ENCODE data around the gene SYNE1.

The SYNE1 gene

GRCh38 chr6:152123076-152123475 is 514.1 kb downstream of the SYNE1 start:
- DNase-seq, result no peak

DNA sequence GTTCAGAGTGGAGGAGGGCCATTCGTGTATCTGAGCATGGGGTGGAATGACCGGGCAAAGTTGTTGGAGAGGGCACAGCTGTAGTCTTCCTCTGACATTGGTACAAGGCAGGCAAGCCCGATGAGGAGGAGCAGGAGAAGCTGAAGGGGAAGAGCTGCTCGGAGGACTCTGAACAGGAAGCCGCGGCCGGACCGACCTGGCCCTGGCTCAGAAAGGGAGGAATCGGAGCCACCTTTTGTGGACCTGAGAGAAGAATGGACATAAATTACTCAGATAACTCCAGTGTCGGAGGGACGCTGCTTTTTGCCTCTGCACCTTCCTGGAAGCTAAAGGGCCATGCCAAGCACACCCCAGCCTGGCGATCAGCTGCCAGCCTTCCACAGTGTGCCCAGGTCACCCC is 514.7 kb downstream of the SYNE1 start:
- no peak for DNase-seq

GRCh38 chr6:152121910-152122309 is 515.3 kb downstream of the SYNE1 start:
- no peak for DNase-seq

DNA sequence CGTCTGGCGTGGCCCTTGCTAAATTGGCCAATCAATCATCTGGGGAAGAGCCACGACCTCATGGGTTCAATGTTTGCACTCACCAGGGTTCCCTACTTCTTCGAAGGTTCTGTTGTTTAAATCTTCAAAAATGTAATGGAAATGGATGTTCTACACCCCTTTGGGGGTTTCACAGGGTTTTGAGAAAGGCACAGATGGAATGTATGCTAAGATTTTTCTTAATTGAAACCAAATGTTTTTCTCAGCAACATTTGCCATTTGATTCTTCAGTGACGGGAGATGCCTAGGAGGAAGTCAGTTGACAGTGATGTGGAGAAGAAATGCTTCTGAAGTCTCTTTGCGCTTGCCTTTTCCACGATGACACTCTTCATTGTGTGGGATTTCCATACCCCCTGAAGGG is 517.3 kb downstream of the SYNE1 start:
- no peak for DNase-seq

- no peak for DNase-seq
Observed at GRCh38 chr6:152118678-152119077, 518.5 kb downstream of the SYNE1 start.

- no peak for DNase-seq
Observed at GRCh38 chr6:152118224-152118623, 518.9 kb downstream of the SYNE1 start.

DNA sequence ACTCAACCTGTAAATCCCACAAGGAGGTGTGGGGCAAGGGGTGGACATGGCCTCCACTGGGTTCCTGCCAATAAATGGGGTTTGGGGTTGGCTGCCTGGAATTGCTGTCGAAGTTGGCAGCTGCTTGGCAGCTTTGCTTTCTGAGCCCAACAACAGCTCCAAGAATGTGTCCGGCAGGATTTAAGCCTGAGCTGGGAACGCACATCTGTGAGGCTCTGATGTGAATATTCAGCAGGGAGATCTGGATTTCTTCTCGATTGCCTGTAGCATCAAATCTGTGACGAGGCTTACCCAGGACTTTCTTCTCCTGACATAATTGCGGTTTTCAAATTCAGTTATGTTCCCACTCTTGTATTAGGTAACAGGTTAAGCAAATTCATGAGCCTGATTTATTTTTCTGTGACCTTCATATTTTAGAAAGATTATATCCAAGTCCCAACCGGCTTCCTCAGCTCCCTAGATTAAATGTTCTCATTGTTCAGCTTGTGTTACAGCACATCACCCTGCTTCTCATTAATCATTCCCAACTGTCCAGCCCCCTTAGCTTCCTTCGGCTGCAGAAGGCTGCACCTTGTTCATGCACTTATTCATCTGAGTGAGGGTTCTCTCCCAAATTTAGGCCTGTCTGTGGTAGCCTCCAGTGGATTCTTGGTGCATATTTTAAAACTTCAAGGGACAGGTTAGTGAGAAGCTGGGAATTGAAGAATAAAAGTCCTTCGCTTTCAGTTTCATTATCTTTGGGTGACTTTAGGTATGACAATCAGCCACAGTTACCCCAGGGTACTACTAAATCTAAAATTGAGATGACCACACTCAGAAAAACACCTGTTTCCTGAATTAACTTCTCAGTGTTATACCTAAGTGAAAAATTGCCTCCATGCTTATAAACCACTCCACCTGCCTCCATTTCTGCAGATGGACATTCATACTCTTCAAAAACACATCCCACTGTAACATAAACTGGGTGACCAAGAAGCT is 519.7 kb downstream of the SYNE1 start:
- DNase-seq, result peak; percentile 16

DNA sequence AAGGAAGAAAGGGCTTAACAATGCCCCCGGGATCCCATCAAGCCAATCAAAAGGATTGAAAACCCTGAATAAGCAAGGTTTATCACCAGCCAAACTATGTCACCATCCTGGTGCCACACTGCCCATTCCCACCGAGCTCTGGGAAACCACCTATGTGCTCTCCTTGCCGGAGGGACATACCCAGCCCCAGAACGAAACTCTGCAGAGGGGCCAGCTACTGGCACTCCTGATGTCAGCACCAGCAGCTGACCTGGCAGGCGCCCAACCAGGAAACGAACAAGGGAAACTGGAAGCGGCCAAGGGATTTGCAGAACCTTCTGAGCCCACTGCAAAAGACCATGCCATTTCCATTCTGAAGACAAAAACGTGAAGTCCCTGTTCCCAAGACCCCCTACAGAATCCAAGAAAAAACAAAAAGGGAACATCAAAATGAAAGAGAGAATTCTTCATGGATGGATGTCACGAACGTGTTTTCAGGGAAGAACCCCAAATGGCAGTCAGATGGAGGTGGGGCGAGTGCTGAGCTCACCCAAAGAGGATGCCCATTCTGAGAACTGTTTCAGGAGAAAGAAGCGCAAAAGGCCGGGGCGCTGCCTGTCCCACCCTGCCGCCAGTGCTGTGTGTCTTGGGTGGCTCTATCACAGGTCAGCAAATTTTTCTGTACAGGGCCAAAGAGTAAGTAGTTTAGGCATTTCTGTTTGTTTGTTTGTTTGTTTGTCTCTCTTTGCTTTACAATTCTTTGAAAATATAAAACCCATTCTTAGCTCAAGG is 524.5 kb downstream of the SYNE1 start:
- no peak for DNase-seq

DNA sequence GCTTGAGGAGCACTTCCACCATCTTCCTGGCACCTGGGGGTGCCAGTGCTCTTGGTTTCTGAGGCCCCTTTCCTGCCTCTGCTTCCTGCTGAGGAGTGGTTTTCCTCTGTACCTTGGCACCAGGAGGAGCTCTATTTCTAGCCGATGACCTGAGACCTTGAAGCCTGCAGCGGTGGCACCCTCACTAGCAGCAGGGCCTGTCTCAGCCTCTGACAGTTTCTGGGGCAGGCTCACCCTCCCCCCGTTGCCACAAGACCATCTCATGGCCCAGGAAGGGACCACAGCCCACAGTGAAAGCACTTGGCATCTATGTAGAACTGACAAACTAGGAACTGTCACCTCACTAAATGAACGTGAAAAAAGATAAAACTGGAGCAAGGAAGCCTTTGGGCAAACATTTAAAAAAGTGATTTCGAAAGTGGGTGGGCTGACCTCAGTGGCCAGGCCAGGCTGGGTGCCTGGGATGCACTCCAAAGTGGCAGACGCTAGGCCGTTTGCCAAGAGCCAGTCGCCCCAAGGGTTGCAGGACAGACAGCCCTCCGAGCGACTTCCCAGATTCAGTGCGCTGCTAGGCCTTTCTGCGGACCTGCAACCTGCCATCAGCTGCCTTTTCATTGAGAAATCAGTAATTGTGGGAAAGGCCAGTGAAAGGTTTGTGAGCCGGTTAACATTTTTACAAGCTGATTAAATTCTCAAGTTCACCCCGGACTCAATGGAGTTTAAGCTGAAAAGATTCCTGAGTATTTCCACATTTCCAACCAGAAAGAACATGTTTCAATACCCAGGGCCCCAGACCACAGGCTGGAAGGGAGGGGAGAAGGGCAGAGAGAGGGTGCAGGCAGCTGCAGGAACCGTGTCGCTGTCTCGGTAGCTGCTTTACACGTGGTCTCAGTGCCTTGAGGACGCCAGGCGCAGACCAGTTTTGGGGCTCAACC is 526.0 kb downstream of the SYNE1 start:
- DNase-seq, result no peak

DNA sequence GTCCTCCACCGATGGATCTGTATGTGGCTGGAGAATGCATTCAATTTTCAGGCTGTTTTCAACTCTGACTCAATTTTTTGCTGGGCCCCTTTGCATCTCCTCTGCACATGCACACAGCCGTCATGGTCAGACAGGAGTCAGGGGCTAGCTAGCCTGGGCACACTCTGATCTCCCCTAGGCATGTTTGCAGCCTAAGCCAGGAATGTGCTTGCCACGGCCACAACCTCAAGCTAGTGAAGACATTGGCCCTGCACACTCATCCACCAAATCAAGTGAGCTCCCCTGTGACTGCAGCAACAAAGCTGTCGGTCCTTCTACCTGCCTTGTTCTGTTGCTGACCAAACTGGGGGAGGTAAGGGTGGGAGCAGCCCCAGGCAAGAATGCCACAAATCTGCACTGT is 529.2 kb downstream of the SYNE1 start:
- DNase-seq, result no peak

DNA sequence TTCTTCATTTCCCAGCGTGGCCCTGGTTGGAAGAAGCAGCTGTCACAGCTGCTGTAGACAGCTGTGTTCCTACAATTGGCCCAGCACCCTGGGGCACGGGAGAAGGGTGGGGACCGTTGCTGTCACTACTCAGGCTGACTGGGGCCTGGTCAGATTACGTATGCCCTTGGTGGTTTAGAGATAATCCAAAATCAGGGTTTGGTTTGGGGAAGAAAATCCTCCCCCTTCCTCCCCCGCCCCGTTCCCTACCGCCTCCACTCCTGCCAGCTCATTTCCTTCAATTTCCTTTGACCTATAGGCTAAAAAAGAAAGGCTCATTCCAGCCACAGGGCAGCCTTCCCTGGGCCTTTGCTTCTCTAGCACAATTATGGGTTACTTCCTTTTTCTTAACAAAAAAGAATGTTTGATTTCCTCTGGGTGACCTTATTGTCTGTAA is 537.0 kb downstream of the SYNE1 start:
- DNase-seq, result no peak

DNA sequence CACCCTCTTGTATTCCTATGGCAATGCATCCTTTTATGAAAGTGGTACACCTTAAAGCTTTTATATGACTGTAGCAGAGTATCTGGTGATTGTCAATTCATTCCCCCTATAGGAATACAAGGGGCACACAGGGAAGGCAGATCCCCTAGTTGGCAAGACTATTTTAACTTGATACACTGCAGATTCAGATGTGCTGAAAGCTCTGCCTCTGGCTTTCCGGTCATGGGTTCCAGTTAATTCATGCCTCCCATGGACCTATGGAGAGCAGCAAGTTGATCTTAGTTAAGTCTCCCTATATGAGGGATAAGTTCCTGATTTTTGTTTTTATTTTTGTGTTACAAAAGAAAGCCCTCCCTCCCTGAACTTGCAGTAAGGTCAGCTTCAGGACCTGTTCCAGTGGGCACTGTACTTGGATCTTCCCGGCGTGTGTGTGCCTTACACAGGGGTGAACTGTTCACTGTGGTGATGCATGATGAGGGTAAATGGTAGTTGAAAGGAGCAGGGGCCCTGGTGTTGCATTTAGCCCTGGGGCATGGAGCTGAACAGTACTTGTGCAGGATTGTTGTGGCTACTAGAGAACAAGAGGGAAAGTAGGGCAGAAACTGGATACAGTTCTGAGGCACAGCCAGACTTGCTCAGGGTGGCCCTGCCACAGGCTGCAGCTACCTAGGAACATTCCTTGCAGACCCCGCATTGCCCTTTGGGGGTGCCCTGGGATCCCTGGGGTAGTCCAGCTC is 537.5 kb downstream of the SYNE1 start:
- no peak for DNase-seq

- no peak for DNase-seq
Observed at GRCh38 chr6:152098683-152099082, 538.5 kb downstream of the SYNE1 start.

GRCh38 chr6:152096863-152097496 is 540.2 kb downstream of the SYNE1 start:
- DNase-seq, result no peak

- DNase-seq, result peak; percentile 37
Observed at GRCh38 chr6:152094992-152095592, 542.1 kb downstream of the SYNE1 start.

DNA sequence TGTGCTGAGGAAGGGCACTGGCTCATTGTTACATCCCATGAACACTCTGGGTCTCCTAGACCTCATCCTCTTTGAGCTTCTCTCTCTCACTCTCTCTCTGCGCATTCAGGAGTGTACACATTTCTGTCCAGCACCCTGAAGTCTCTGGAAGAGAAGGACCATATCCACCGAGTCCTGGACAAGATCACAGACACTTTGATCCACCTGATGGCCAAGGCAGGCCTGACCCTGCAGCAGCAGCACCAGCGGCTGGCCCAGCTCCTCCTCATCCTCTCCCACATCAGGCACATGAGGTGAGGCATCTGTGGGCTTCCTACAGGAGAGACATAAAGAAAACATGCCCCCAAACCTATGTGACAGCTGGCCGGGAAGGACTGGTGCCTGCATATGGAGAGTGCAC is 542.9 kb downstream of the SYNE1 start:
- DNase-seq, result no peak

DNA sequence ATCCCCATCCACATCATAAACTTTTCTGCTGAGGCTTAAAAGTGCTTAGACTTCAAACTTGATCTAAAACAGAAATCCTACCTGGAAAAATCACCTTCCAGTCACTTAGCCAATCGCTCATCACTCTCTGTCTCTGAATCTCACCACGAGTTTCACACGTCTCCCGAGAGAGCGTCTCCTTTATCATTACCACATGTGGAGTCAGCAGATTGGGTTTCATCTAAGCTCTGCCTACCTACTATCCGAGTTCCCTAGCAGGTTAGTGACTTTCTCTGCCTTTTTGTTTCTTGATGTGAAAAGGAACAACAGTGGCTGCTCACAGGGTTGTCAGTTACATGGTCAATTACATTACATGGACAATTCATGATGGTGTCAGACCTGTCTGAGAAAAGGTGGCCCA is 543.5 kb downstream of the SYNE1 start:
- DNase-seq, result no peak

DNA sequence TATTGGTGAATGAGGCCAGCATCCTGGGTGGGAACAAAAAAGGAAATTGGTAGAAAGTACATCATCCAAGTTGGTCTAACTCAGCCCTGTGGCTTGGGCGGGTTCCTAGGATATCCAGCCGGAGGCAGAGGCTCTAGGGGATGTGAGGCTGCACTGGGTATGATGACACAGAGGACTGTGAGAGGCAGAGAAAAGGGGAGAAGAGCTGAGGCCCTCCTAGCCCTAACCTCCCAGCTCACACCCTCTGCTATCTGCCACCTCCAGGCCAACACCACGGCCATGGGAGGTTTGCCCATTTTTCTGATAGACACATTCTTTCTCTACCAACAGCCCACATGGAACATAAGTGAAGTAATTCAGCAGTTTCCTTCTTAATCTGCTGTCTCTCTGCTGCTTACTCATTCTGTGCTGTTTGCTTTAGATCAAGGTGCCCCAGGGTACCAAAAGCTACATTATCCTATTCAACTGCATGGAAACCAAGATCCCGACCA is 545.3 kb downstream of the SYNE1 start:
- DNase-seq, result no peak

GRCh38 chr6:152091201-152091600 is 546.0 kb downstream of the SYNE1 start:
- no peak for DNase-seq

- DNase-seq, result no peak
Observed at GRCh38 chr6:152089992-152090391, 547.2 kb downstream of the SYNE1 start.

DNA sequence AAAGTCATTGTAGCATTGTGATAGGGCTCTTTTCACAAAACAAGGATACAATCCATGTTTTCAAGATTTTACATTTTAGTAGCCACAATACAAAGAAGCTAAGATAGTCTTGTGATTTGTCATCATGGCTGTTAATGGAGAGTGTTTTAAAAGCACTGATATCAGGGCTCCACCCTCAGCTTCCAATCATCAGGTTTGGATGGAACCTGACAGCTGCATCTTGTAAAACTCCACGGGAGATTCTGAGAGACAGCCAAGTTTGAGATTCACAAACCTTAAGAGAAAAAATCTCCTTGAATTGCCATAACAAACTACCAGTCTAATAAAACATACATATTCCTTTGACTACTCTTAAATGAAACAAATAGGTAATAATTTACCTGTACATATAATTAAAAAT is 549.5 kb downstream of the SYNE1 start:
- no peak for DNase-seq
